IgD-negative memory B cell (primary cell): Measurements from ENCODE around the gene YLPM1. TPM values are rescaled to one million over a fixed set of nuclear protein-coding genes. Genes with fewer than 3 reads are reported as not detected.
"Not testable (repeated sequence)": the region's sequence is repeated elsewhere in the genome, so short reads cannot be mapped to it uniquely, and the experiment has no call there.

Source experiments
- H3K27ac Mint-ChIP-seq, 3 donors: one replicate each; pipeline ENCODE4 v1.8.0; 2020 to 2022; ENCODE audit warnings: mild to moderate bottlenecking in 3 of 3, mixed read lengths in 3 of 3, moderate library complexity in 1 of 3
- H3K27me3 Mint-ChIP-seq: one replicate; pipeline ENCODE4 v1.8.0; 2021; ENCODE audit warnings: mixed read lengths
- H3K36me3 Mint-ChIP-seq: one replicate; pipeline ENCODE4 v1.8.0; 2020; ENCODE audit warnings: mild to moderate bottlenecking, mixed read lengths
- H3K4me1 Mint-ChIP-seq, 3 donors: one replicate each; pipeline ENCODE4 v1.8.0; 2020 to 2022; ENCODE audit warnings: mixed read lengths in 3 of 3, mild to moderate bottlenecking in 1 of 3
- H3K4me3 Mint-ChIP-seq, 4 donors: one replicate each; pipeline ENCODE4 v1.8.0; 2020 to 2022; ENCODE audit warnings: mild to moderate bottlenecking in 4 of 4, mixed read lengths in 4 of 4, moderate library complexity in 3 of 4
- H3K9me3 Mint-ChIP-seq, 3 donors: one replicate each; pipeline ENCODE4 v1.8.0; 2020 to 2021; ENCODE audit warnings: mixed read lengths in 3 of 3, mild to moderate bottlenecking in 1 of 3
- polyA plus RNA-seq: library from polyadenylated mRNA; unstranded; fragments of 300-500 nt; fragmentation: Illumina TruSeq; gene quantifications from one replicate; pipeline ENCODE4 v1.2.3, GENCODE V29; 2021

Gene YLPM1
- 15.6 TPM for polyA plus RNA-seq

GRCh38 chr14:74762917-74763802 lies at the start of gene YLPM1:
TSS of gene YLPM1 (plus strand) at chr14:74763316. CDS start at chr14:74763490, 174 bp downstream.
- peaks cover 35 to 43% (median 42%) of the 10 kb centered on the region in 3 donors for H3K4me1 Mint-ChIP-seq
- H3K36me3 Mint-ChIP-seq, result no peaks in the 10 kb centered on the region
- no peaks in the 10 kb centered on the region for H3K27me3 Mint-ChIP-seq
- H3K4me3 Mint-ChIP-seq, result peak within 1 kb of the TSS; percentile 85 to 97 (median 93)
- H3K9me3 Mint-ChIP-seq, result no peaks in the 10 kb centered on the region
- H3K27ac Mint-ChIP-seq, result peak within 1 kb of the TSS; percentile 21 to 97 (median 66)

DNA sequence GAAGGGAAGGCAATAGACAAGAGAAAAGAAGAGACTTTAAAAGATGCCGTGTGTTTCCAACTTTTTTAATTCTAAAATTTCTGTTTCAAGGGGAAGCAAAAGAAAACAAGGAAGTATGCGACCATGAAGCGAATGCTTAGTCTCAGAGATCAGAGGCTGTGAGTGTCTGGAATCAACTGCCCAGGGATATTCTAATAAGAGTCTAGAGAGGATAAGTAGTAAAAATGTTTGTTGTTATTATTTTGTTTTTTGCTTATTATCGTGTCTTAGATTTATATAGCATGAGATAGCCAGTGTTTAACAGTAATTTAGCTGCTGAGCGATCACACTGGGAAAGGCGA lies 49.8 kb upstream of the YLPM1 start:
- Mint-ChIP-seq H3K27me3 (no peaks in the 10 kb centered on the region), H3K4me3 (peak overlapping the region; percentile 91 to 100 (median 96)), H3K9me3 (no peaks in the 10 kb centered on the region), H3K4me1 (peaks cover 16 to 36% (median 17%) of the 10 kb centered on the region in 3 donors), H3K27ac (peak overlapping the region; percentile 81 to 99 (median 96)), H3K36me3 (peaks cover 7% of the 10 kb centered on the region)

DNA sequence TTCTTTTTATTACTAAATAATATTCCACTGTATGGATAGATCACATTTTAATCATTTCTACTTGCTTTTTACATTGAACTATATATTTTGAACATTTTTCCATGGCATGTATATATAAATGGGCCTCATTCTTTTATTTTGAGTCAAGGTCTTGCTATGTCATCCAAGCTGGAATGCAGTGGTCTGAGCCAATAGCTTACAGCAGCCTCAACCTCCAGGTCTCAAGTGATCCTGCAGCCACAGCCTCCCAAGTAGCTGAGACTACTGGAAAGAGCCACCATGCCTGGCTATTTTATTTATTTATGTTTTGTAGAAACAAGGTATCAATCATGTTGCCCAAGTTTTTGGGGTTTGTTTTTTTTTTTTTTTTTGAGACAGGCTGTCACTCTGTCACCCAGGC lies 42.6 kb upstream of the YLPM1 start:
- no peaks in the 10 kb centered on the region for H3K27me3 Mint-ChIP-seq
- peaks cover 12% of the 10 kb centered on the region for H3K36me3 Mint-ChIP-seq
- peaks cover 0 to 2% (median 1%) of the 10 kb centered on the region in 3 donors for H3K4me1 Mint-ChIP-seq
- no peaks in the 10 kb centered on the region for H3K9me3 Mint-ChIP-seq
- H3K4me3 Mint-ChIP-seq, result no peak overlapping the region
- H3K27ac Mint-ChIP-seq, result no peak overlapping the region

DNA sequence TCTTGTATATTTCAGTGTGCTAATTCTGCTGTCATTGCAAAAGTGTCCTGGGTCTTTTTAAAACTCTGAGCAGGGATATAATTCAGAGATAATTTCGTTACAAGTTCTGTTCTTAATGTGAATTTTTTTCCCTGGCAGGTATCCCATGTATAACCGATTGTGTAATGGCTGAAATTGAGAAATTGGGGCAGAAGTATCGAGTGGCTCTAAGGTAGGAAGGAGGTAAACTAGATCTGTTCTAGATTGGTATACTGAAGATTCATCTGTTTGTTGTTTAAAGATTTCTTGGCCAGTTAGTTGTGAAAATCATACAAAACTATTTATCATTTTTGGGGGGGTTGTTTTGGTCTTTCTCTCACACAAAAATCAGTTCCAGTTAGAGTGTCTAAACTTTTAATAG lies 40.0 kb upstream of the YLPM1 start:
- Mint-ChIP-seq H3K27me3 (no peaks in the 10 kb centered on the region), H3K27ac (no peak overlapping the region), H3K4me3 (no peak overlapping the region), H3K9me3 (no peaks in the 10 kb centered on the region), H3K36me3 (peaks cover 6% of the 10 kb centered on the region), H3K4me1 (peaks cover 0 to 1% (median 0%) of the 10 kb centered on the region in 3 donors)

GRCh38 chr14:74732387-74732786 lies 30.7 kb upstream of the YLPM1 start:
- Mint-ChIP-seq H3K4me1 (peaks cover 0 to 4% (median 0%) of the 10 kb centered on the region in 3 donors), H3K36me3 (peaks cover 3% of the 10 kb centered on the region), H3K27me3 (no peaks in the 10 kb centered on the region)

DNA sequence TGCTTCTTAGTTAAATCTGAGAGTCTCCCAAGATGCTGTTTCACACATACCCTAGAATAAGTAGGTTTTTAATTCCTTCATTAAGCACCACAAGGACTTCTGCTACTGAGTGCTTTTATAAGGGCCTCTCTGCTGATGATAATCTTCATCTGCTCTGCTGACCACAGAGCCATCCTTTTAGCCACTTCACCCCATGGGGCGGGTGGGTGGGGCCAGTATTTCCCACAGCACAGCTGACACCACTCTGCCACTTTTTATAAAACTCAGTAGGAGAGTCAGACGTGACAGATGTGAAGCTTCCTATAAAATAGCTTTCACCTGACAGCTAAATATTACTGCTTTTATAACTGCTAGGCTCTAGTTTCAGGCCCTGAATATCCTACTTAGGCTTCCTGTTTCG lies 29.9 kb upstream of the YLPM1 start:
- H3K27ac Mint-ChIP-seq, result no peak overlapping the region
- no peak overlapping the region for H3K4me3 Mint-ChIP-seq
- peaks cover 3% of the 10 kb centered on the region for H3K36me3 Mint-ChIP-seq
- H3K4me1 Mint-ChIP-seq, result peaks cover 0 to 4% (median 0%) of the 10 kb centered on the region in 3 donors
- H3K27me3 Mint-ChIP-seq, result no peaks in the 10 kb centered on the region
- no peaks in the 10 kb centered on the region for H3K9me3 Mint-ChIP-seq

More at GRCh38 chr14:74732387-74732786, 30.7 kb upstream of the YLPM1 start:
- Mint-ChIP-seq H3K9me3 (no peaks in the 10 kb centered on the region), H3K4me3 (no peak overlapping the region), H3K27ac (no peak overlapping the region)

DNA sequence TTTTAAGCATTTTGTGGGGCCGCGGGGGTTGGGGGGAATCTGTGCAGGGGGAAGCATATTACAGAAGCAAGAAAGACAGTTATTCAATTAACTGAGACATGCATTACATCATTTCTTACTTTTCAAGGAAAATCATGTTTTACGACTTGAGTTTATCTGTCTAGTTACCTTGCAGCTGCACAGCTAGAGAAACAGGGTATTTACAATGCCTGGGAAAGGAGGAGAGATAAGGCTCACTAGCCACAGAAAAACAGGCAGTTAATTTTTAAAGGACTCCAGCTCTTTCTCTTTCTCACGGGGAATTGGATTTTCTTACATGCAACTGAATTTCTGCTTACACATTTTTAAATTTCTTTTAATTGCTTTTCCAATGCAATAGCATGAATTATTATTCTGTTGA lies 28.0 kb upstream of the YLPM1 start:
- no peak overlapping the region for H3K4me3 Mint-ChIP-seq
- H3K27me3 Mint-ChIP-seq, result no peaks in the 10 kb centered on the region
- H3K4me1 Mint-ChIP-seq, result peaks cover 0 to 2% (median 0%) of the 10 kb centered on the region in 3 donors
- no peaks in the 10 kb centered on the region for H3K9me3 Mint-ChIP-seq
- no peak overlapping the region for H3K27ac Mint-ChIP-seq
- H3K36me3 Mint-ChIP-seq, result no peaks in the 10 kb centered on the region

DNA sequence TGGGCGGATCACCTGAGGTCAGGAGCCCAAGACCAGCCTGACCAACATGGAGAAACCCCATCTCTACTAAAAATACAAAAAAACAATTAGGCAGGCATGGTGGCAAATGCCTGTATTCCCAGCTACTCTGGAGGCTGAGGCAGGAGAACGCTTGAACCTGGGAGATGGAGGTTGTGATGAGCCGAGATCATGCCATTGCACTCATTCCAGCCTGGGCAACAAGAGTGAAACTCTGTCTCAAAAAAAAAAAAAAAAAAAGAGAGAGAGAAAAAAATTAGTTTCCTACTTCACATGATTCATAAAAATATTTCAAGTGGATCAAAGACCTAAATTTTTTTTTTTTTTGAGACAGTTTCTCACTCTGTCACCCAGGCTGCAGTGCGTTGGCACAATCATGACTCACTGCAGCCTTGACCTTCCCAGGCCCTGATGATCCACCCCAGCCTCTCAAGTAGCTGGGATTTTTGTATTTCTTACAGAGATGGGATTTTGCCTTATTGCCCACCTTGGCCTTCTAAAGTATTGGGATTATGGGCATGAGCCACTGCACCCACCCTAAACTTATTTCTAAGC lies 25.3 kb upstream of the YLPM1 start:
- Mint-ChIP-seq H3K36me3 (no peaks in the 10 kb centered on the region), H3K4me3 (no peak overlapping the region), H3K27ac (no peak overlapping the region)

GRCh38 chr14:74739293-74740030 lies 23.7 kb upstream of the YLPM1 start:
- no peaks in the 10 kb centered on the region for H3K9me3 Mint-ChIP-seq
- peaks cover 2% of the 10 kb centered on the region for H3K36me3 Mint-ChIP-seq
- peaks cover 0 to 2% (median 0%) of the 10 kb centered on the region in 3 donors for H3K4me1 Mint-ChIP-seq
- no peaks in the 10 kb centered on the region for H3K27me3 Mint-ChIP-seq
- no peak overlapping the region for H3K4me3 Mint-ChIP-seq
- H3K27ac Mint-ChIP-seq, result no peak overlapping the region

More for the DNA sequence above, 25.3 kb upstream of the YLPM1 start:
- Mint-ChIP-seq H3K4me1 (peaks cover 0 to 2% (median 0%) of the 10 kb centered on the region in 3 donors), H3K9me3 (no peaks in the 10 kb centered on the region), H3K27me3 (no peaks in the 10 kb centered on the region)

- H3K27ac Mint-ChIP-seq, result no peak overlapping the region
- H3K4me1 Mint-ChIP-seq, result no peaks in the 10 kb centered on the region
- no peaks in the 10 kb centered on the region for H3K27me3 Mint-ChIP-seq
- H3K4me3 Mint-ChIP-seq, result no peak overlapping the region
- H3K9me3 Mint-ChIP-seq, result peaks cover 2 to 5% (median 4%) of the 10 kb centered on the region in 3 donors
- peaks cover 2% of the 10 kb centered on the region for H3K36me3 Mint-ChIP-seq
Measured at GRCh38 chr14:74747237-74747636, 15.9 kb upstream of the YLPM1 start.

DNA sequence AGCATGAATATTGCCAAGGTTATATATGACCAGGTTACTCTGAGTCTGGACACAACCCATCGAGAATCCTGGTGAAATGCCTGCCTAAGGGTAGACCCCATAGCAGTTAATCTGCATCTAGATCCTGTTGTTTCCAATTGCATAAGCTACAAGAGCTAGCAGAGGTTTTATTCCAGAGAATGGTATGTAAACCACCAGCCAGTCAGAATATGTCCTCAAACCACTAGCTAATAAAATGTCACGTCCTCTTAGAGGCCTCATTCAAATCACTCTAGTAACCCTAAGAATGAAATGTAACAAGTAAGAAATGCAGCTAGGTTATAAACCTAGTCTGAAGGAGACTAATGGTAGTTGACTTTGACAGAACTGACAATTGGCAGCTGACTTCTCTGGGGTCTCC lies 9.0 kb upstream of the YLPM1 start:
- Mint-ChIP-seq H3K36me3 (no peaks in the 10 kb centered on the region), H3K9me3 (peaks cover 2 to 9% (median 5%) of the 10 kb centered on the region in 3 donors), H3K27ac (no peak overlapping the region), H3K4me1 (no peaks in the 10 kb centered on the region), H3K27me3 (no peaks in the 10 kb centered on the region), H3K4me3 (no peak overlapping the region)

DNA sequence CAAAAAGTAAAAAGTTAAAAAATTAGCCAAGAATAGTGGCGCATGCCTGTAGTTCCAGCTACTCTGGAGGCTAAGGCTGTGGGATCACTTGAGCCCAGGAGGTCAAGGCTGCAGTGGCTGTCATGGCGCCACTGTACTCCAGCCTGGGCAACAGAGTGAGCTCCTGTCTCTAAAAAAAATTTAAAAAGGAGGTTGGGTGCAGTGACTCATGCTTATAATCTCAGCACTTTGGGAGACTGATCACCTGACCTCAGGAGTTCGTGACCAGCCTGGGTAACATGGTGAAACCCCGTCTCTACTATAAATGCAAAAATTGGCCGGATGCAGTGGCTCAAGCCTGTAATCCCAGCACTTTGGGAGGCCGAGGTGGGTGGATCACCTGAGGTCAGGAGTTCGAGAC lies 8.2 kb upstream of the YLPM1 start:
- H3K27me3 Mint-ChIP-seq, result no peaks in the 10 kb centered on the region
- no peaks in the 10 kb centered on the region for H3K4me1 Mint-ChIP-seq
- no peak overlapping the region for H3K27ac Mint-ChIP-seq
- no peak overlapping the region for H3K4me3 Mint-ChIP-seq
- H3K36me3 Mint-ChIP-seq, result no peaks in the 10 kb centered on the region
- peaks cover 2 to 9% (median 5%) of the 10 kb centered on the region in 3 donors for H3K9me3 Mint-ChIP-seq

- H3K27ac Mint-ChIP-seq, result no peak overlapping the region
- no peaks in the 10 kb centered on the region for H3K27me3 Mint-ChIP-seq
- H3K9me3 Mint-ChIP-seq, result peaks cover 2 to 9% (median 5%) of the 10 kb centered on the region in 3 donors
- no peaks in the 10 kb centered on the region for H3K36me3 Mint-ChIP-seq
- no peak overlapping the region for H3K4me3 Mint-ChIP-seq
- H3K4me1 Mint-ChIP-seq, result no peaks in the 10 kb centered on the region
Measured at GRCh38 chr14:74756326-74756725, 6.8 kb upstream of the YLPM1 start.

DNA sequence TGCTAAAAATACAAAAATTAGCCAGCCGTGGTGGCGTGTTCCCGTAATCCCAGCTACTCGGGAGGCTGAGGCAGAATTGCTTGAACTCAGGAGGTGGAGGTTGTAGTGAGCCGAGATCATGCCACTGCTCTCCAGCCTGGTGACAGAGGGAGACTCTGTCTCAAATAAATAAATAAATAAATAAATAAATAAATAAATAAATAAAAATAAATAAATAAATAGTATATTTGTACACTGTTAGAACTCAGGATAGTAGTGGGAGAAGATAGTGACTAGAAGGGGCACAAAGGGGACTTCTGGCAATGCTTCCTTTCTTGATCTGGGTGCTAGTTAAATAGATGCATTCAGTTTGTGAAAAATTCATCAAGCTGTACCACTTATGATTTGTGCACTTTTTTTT lies 4.6 kb upstream of the YLPM1 start:
- H3K4me3 Mint-ChIP-seq, H3K4me1 Mint-ChIP-seq, H3K27ac Mint-ChIP-seq, H3K9me3 Mint-ChIP-seq, H3K27me3 Mint-ChIP-seq, H3K36me3 Mint-ChIP-seq: not testable (repeated sequence)
